Transverse colon (tissue), 4 donors: Measurements from ENCODE around the gene DDX54. TPM values are rescaled to one million over a fixed set of nuclear protein-coding genes. Genes with fewer than 3 reads are reported as not detected.

Experiments used
- DNase-seq: peaks from one replicate; pipeline ENCODE4 v3.0.0-alpha.2; 2019
- H3K27ac ChIP-seq, 4 donors: fragments of 200-600 bp; sonication (generic); 2 replicates each; pipeline ENCODE4 v1.5.1; 2016 to 2018; ENCODE audit warnings: inconsistent platforms in 4 of 4
- H3K27me3 ChIP-seq: fragments of 200-600 bp; sonication (generic); 2 replicates; pipeline ENCODE4 v1.5.1; 2017; ENCODE audit warnings: inconsistent platforms
- H3K36me3 ChIP-seq, 4 donors: fragments of 200-600 bp; sonication (generic); 2 replicates each; pipeline ENCODE4 v1.5.1; 2017 to 2019; ENCODE audit warnings: inconsistent platforms in 4 of 4
- H3K4me1 ChIP-seq, 4 donors: fragments of 200-600 bp; sonication (generic); 2 replicates each; pipeline ENCODE4 v1.5.1; 2017 to 2020; ENCODE audit warnings: inconsistent platforms in 4 of 4
- H3K4me3 ChIP-seq, 4 donors: fragments of 200-600 bp; sonication (generic); 1 replicate in 1 of 4; 2 replicates in 3 of 4; pipeline versions ENCODE4 v1.5.1 to v1.6.1; 2017 to 2019; ENCODE audit warnings: inconsistent platforms in 4 of 4
- H3K9me3 ChIP-seq, 2 donors: fragments of 200-600 bp; sonication (generic); 2 replicates each; pipeline ENCODE4 v1.5.1; 2017 to 2019; ENCODE audit warnings: inconsistent platforms in 2 of 2
- CTCF ChIP-seq, 5 experiments: fragments of 200-600 bp in 3 of 5; fragments of 450-650 bp in 2 of 5; sonication (generic) in 3 of 5; IDR thresholded peaks; 1 replicate in 2 of 5; 2 replicates in 3 of 5; pipeline ENCODE4 v1.5.1; 2016 to 2017; ENCODE audit warnings: antibody characterized with exemption in 5 of 5, inconsistent platforms in 3 of 5, mild to moderate bottlenecking in 2 of 5, moderate library complexity in 1 of 5
- EP300 ChIP-seq: sonication (generic); formaldehyde crosslinking; IDR thresholded peaks from one replicate; pipeline ENCODE4 v1.6.1; 2017; ENCODE audit warnings: antibody characterized with exemption, low read depth
- POLR2A ChIP-seq: fragments of 450-650 bp; IDR thresholded peaks from one replicate; pipeline ENCODE4 v1.6.1; 2016; ENCODE audit warnings: antibody characterized with exemption, mild to moderate bottlenecking, moderate library complexity
- POLR2AphosphoS5 ChIP-seq, 3 donors: sonication (generic); formaldehyde crosslinking; IDR thresholded peaks; one replicate each; pipeline ENCODE4 v1.6.1; 2016; ENCODE audit warnings: antibody characterized with exemption in 3 of 3
- WGBS, 2 donors: methylation state at CpG; one replicate each; pipeline ENCODE4 v1.1.5; 2018; ENCODE audit warnings: low coverage in 1 of 2; 5-methylcytosine and 5-hydroxymethylcytosine counted together
- in situ Hi-C, 4 donors: fragments of 200-750 bp; cut with MboI; loops; one replicate each; pipeline versions ENCODE4 v1.15.0 to v1.15.1; 2017; ENCODE audit warnings: low sequenced_read_pairs in 3 of 4, low pct_ligation_motif_present in 1 of 4, low pct_unique_long_range_greater_than_20kb in 1 of 4
- intact Hi-C: fragments of 100-400 bp; cut with DNase I; formaldehyde crosslinking; loops from one replicate; pipeline ENCODE4 v1.15.1; 2023; ENCODE audit warnings: low total_unique reads
- total RNA-seq, 4 donors: library from RNA; depleted of rRNA; stranded (reverse); fragments of >200 nt; gene quantifications; one replicate each; pipeline ENCODE4 v1.1.0, GENCODE V29; 2016

Gene DDX54
- total RNA-seq, 4 donors from 2014 or later: 60.7 to 96.1 (median 72.8) TPM

DNA sequence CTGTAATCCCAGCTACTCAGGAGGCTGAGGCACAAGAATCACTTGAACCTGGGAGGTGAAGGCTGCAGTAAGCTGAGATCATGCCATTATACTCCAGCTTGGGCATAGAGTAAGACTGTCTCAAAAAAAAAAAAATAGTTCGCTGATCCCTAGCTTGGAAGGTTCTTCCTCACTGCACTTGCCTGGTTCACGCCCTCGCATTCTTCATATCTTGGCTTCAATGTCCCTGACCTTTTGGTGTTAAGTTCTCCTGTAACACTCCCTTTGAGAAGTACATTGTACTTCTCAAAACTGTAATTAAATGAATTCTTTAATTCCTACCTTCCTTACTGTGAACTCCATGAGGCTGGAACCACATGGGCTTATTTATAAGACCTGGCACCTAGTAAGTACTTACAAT, 19.5 kb upstream of the DDX54 start:
- in situ Hi-C loops: no loop called here
- WGBS, 2 donors: 80 to 86% methylated on average over 1 to 3 of the region's 3 CpGs
- intact Hi-C loops: no loop called here
- H3K9me3 ChIP-seq: no peaks in the 10 kb centered on the region
- H3K36me3 ChIP-seq: no peaks in the 10 kb centered on the region
- no peak overlapping the region for H3K4me3 ChIP-seq
- TF ChIP-seq CTCF (IDR thresholded peaks at IDR 0.05) (no peak), POLR2AphosphoS5 (IDR thresholded peaks at IDR 0.05) (no peak), POLR2A (no peak), EP300 (no peak)
- no peak for DNase-seq
- peaks cover 0 to 21% (median 0%) of the 10 kb centered on the region in 4 donors for H3K4me1 ChIP-seq
- H3K27ac ChIP-seq: no peak overlapping the region
- no peaks in the 10 kb centered on the region for H3K27me3 ChIP-seq

- no peaks in the 10 kb centered on the region for H3K9me3 ChIP-seq
- 85 to 86% methylated on average over 6 to 8 of the region's 8 CpGs for WGBS, 2 donors
- H3K4me3 ChIP-seq: no peak overlapping the region
- intact Hi-C loops: no loop called here
- in situ Hi-C loops: no loop called here
- TF ChIP-seq POLR2A (no peak), CTCF (IDR thresholded peaks at IDR 0.05) (no peak), EP300 (no peak)
- no peak for DNase-seq
- H3K27me3 ChIP-seq: no peaks in the 10 kb centered on the region
- H3K4me1 ChIP-seq: peaks cover 0 to 14% (median 0%) of the 10 kb centered on the region in 4 donors
- H3K36me3 ChIP-seq: no peaks in the 10 kb centered on the region
- H3K27ac ChIP-seq: no peak overlapping the region
Observed at GRCh38 chr12:113203852-113204760, 18.8 kb upstream of the DDX54 start.

GRCh38 chr12:113202300-113203075, 17.2 kb upstream of the DDX54 start:
- intact Hi-C loops: no loop called here
- Histone ChIP-seq H3K27me3 (no peaks in the 10 kb centered on the region), H3K27ac (no peak overlapping the region), H3K4me1 (peaks cover 0 to 5% (median 0%) of the 10 kb centered on the region in 4 donors), H3K4me3 (no peak overlapping the region), H3K9me3 (no peaks in the 10 kb centered on the region), H3K36me3 (no peaks in the 10 kb centered on the region)
- TF ChIP-seq POLR2AphosphoS5 (IDR thresholded peaks at IDR 0.05) (no peak), EP300 (no peak), POLR2A (no peak), CTCF (IDR thresholded peaks at IDR 0.05) (no peak)
- in situ Hi-C loops: no loop called here
- 83% methylated on average over 4 of the region's 4 CpGs; no CpG with 5 or more reads in 1 of the 2 donors for WGBS, 2 donors
- no peak for DNase-seq
